Fibroblast of skin of left biceps (primary cell): ENCODE data around the gene HMGXB4.

ENCODE experiments used
- DNase-seq, 2 experiments: peaks; one replicate each; pipeline ENCODE4 v3.0.0-alpha.2; 2013; ENCODE audit warnings: low read depth in 2 of 2

HMGXB4 gene

GRCh38 chr22:35326854-35327562, 69.7 kb downstream of the HMGXB4 start:
- no peak for DNase-seq

DNA sequence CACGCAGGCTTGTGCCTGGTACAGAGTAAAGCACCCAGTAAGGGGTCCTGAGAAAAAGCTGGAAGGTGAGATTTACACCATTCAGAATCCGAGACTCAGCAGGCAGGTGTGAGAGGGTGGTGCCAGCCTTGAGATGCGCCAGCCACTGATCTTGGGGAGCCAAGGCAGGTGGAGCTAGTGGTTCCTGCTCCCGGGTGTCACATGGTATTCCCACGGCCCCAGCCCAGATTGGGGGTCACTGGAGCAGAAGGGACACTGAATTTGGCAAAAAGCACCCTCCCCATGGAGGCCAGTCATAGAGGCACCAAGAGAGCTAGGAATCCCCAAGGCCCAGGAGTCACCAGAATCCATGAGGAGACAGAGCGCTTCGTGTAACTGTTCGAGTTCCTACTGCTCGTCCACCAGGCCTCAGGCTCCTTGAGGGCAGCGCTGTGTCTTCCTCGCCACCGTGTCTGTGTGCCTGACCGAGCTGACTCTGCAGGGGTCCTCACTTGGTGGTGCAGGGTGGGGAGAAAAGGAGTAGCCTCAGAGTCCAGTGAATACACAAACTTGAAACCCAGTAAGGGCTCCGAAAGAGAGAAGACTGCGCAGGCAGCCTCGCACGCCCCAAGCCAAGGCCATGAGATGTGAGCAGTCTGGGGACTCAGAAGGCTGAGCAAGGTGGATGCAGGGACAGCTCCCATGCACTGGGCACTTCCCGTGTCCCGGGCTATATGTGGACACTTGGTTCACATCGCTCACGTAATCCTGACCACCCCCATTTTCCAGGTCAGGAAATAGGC, 70.6 kb downstream of the HMGXB4 start:
- DNase-seq: no peak

DNA sequence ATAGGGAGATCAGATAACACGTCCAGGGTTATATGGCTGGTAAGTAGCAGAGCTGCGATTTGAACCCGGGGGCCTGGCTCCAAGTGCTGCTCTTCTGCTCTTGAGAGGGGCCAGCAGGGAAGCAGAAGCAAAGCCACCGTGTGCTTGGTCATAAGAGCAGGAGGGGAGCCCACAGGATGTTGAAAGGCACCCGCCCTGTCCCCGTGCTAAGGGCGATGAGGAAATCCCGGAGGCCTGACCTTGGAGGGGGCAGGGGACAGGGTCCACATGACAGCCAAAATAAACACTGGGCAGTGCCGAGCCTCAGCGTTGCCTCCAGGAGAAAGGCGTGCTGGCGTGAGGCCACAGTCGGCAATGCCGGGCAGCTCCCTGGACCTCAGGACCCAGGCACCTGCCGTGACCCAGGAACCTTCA, 71.2 kb downstream of the HMGXB4 start:
- DNase-seq: no peak

GRCh38 chr22:35329114-35329847, 72.0 kb downstream of the HMGXB4 start:
- no peak for DNase-seq

DNA sequence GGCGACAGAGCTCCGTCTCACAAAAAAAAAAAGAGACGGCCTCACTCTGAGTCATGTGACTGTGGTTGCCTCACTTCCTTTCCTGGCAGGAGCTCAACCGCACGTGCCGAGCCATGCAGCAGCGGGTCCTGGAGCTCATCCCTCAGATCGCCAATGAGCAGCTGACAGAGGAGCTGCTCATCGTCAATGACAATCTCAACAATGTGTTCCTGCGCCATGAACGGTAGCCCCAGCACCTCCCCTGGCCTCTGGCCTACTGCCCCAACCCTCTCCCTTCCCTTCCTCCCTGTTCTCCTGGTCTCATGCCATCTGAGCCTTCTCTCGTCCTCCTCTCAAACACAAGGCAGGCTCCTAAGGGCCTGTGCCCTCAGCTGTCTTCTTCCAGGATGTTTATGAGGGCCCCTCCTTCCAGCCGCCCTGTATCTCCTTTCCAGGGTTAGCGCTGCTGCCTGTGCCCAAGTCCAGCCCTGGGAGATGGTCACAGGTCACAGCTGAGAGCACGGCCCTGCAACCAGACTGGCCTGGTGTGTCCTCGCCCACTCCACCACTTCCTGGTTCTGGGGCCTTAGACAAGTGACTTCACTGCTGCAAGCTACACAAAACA, 73.1 kb downstream of the HMGXB4 start:
- peak; percentile 46 to 51 for DNase-seq

DNA sequence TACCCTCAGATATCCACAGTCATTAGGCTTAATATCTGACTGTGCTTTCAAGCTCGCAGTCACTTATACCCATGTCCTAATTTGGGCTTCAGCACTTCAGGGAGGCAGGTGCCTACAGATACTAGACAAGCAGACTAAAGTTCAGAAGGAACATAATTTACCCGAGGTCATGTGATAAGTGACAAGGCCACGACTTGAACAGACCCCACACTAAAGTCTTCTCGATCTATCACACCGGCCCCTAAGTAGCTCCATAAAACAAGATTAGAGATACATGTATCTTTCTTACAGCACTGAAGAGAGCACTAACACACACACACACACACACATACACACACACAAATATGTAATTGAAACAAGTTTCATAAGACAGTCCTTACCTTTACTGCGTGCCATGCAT, 75.0 kb downstream of the HMGXB4 start:
- no peak for DNase-seq

DNA sequence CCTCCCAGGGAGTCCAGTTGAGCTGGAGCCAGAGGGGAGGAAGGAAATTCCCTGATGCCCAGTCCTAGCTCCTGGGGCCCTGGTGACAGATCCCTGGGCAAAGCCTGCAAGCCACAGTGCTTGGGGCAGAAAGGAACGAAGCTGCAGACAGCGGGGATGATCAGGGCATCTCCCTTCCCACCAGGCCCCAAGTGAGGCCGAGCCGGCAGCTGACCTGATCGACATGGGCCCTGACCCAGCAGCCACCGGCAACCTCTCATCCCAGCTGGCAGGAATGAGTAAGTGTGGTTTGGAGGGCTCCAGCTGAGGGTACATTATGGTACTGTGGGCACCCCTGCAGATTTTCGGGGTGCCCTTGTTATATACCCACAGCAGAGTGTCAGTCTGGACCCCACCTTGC, 75.9 kb downstream of the HMGXB4 start:
- DNase-seq: no peak

DNA sequence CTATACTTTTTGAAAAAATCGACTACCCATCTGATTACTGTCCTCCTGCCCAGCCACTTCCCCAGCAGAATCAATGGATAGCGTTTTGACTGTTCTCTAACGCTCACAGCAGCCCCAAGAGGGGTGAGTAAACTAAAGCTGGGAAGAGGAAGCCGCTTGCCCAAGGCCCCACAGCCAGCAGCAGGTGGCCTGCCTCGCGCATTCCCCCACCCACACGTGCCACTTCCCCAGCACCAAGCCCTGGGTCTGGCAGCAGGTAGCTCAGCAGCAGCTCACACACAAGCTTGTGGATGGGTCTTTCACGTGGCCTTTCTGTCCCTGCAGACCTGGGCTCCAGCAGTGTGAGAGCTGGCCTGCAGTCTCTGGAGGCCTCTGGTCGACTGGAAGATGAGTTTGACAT, 76.7 kb downstream of the HMGXB4 start:
- DNase-seq: no peak

GRCh38 chr22:35335468-35335867, 78.2 kb downstream of the HMGXB4 start:
- DNase-seq: no peak

DNA sequence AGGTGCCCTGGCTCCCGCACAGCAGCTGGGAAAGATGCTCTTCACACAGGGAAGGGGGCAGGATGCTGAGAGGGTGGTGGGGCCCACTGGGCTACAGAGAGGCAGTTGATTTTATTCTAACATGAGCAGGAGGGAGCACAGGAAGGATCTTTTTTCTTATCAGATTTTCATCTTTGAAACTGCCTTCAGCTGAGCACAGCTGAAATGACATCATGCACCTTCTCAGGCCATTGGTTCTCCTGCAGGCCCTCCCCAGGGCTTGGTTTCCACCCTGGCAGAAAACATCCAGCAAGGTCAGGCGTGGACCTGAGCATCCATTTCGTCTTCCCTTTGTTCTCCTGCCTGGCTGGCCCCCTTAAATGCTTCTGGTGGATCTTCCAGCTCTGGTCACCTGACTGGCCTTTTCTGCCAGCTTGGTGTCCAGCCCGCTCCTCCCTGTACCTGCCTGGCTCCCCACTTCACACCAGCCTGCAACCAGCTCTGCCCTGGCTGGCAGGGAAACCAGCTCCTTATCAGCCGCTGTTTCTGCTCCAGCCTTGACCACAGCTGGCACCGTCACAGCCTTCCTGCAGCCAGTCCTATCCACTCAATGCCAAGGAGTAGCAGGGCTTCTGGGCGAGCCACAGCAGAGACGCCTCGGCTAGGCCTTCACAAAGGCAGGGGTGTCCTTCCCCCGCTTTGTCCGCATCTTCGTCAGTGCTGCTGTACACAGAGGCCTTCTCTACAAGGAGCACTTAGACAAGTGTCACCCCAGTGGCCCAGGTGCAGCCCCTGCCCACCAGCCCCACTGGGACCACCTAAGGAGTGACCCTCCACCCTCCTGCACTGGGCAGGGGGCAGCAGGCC, 78.9 kb downstream of the HMGXB4 start:
- DNase-seq: no peak

DNA sequence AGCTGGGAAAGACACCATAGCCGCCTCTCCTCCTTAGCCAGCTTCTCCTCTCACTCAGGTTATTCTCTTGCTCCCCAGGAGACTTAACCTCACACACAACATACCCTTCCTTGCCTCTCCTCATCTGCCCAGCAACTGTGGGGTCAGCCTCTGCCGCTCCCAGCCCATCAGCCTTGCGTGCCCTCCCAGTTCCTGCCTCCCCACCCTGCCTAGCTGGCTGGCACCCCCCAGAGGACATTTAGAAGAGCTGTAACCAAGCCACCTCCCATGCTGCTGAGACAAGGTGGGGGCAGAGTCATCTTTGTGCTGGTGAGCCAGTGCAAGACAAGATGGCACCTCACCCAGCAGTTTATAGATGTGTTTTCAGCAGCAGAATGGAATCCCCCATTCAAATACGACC, 80.6 kb downstream of the HMGXB4 start:
- DNase-seq: no peak

GRCh38 chr22:35341090-35341874, 84.0 kb downstream of the HMGXB4 start:
- no peak for DNase-seq

GRCh38 chr22:35342390-35342789, 85.1 kb downstream of the HMGXB4 start:
- DNase-seq: no peak

DNA sequence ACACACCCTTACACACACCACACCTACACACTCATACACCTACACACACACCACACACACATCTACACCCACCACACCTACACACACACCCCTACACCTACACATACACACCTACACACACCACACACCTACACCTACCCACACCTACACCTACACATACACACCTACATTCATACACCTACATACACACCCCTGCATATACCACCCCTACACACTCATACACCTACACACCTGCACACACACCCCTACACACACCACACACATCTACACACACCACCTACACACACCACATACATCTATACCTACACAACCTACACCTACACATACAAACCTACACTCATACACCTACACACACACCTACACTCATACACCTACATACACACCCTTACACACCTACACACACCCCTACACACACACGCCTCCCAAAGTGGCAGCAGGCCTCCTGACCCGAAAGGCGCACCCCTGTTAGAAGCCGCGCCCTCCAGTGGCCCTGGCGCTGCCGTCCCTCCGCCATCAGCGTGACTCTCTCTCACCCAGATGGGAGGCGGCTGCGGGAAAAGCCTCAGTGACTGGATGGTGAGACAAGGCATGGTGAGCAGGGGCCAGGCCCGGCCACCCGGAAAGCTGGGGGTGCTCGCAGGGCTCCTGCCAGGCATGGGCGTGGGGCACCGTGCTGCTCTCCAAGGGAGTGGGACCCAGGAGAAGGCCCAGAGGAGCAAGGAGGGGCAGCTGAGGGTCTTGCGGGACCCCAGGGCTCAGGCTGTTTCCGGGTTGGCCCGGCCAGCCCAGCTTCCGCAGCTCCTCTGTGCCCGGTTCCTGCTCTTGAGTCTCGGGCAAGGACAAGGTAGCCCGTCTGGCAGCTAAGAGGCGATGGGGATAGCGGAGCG, 86.6 kb downstream of the HMGXB4 start:
- DNase-seq: no peak

DNA sequence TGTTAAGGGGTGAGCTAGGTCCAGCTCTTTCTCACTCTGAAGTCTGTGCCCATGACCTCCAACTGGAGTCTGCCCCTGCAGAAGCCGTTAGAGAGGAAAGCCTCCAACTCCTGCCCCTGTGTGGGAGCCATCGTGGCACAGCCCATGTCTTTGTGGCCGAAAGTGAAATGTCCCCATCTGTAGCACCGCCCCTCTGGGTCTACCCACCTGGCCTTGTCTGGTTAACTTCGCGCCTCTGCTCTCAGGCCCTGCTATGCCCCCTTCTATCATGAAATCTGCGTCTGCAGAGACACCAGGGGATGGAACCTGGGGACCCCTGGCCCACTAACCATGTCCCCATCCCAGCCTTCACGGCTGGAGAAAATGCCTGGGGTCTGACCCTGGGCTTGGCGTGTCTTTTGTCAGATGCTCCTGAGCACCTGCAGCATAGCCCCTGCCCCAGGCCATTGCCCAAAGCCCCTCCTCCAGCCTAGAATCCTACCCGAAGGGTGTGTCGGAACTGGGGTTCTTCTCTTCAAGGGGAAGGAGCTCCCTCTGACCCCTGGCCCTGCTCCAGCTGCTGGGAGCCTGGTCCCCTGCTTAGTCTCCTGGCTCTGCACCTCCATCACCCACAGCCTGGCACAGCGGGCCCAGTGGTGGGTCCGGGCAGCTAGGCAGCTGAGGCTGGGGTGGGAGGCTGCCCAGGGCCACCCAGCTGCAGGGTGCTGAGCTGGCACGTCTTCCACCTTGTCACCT, 87.8 kb downstream of the HMGXB4 start:
- no peak for DNase-seq
